ENCODE results near the gene DCP2.

GRCh38 chr5:112967520-112968083 lies 9.0 kb upstream of the DCP2 start:
- no peak for TF ChIP-seq CTCF (IDR thresholded peaks at IDR 0.05)
- TF ChIP-seq POLR2A (IDR thresholded peaks at IDR 0.05) = no peak

Data from breast epithelium (tissue), 3 donors.